ENCODE results near the gene COL5A1.

Gene COL5A1

DNA sequence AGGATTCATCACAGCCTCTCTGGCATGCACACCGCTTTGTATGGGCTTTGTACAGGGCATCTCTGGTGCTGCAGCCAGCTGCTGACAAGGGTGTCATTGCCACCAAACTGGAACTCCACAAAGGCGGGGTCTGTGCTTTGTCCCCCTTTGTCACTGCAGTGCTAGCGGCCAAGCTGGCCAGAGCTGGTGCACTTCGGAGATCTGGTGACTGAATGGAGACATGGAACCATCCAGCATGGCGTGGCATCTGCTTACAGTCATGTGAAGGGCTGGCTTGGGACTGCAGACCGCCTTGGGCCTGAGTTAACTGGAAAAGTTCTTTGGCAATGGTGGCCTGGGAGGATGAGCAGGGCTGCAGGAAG lies 18.7 kb upstream of the COL5A1 start:
- no peak overlapping the region for H3K4me3 ChIP-seq (ENCODE audit: low read depth, low read length)
- TF ChIP-seq CTCF (IDR thresholded peaks at IDR 0.05; ENCODE audit: control insufficient read depth, extremely low read depth, insufficient read depth): no peak
- DNase-seq (ENCODE audit: low read depth): no peak

- no peak overlapping the region for H3K4me3 ChIP-seq (ENCODE audit: low read depth, low read length)
- DNase-seq (ENCODE audit: low read depth): no peak
- no peak for TF ChIP-seq CTCF (IDR thresholded peaks at IDR 0.05; ENCODE audit: control insufficient read depth, extremely low read depth, insufficient read depth)
Observed at GRCh38 chr9:134623258-134624066, 18.1 kb upstream of the COL5A1 start.

GRCh38 chr9:134624137-134624591 lies 17.4 kb upstream of the COL5A1 start:
- TF ChIP-seq CTCF (IDR thresholded peaks at IDR 0.05; ENCODE audit: control insufficient read depth, extremely low read depth, insufficient read depth): no peak
- H3K4me3 ChIP-seq (ENCODE audit: low read depth, low read length): no peak overlapping the region
- no peak for DNase-seq (ENCODE audit: low read depth)

- TF ChIP-seq CTCF (IDR thresholded peaks at IDR 0.05; ENCODE audit: control insufficient read depth, extremely low read depth, insufficient read depth): no peak
- H3K4me3 ChIP-seq (ENCODE audit: low read depth, low read length): no peak overlapping the region
- no peak for DNase-seq (ENCODE audit: low read depth)
Observed at GRCh38 chr9:134624621-134625181, 16.9 kb upstream of the COL5A1 start.

DNA sequence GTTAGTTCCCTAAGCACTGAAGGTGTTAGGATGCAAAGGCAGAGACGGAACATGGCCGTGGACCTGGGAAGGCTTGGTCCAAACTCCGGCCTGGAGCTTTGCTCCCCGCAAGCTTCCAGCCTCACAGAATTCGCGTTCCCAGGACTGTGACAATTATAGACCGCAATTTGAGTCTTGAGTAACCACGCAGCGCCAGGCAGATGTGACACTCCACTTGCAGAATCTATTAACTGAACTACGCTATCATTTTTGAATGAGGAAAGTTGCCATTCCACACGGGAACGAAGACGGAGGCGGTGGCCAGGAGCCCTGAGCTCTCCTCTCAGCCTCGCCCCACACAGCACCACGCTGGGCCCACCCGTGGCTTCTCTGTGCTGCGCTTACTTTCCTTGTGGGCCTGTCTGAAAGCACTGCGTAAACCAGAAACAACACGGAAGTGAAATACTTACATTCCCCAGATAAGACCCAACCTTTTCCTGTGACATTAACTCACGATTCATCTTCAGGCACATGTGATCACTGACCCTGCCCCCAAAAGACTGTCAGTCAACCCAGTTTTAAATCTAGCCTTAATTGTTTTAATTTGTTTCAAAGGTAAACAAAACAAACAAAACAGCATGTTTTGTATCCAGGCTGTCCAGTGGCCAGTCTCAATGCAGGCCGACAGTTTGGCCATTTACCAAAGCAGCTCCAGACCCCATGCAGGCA lies 16.1 kb upstream of the COL5A1 start:
- DNase-seq (ENCODE audit: low read depth): no peak
- no peak for TF ChIP-seq CTCF (IDR thresholded peaks at IDR 0.05; ENCODE audit: control insufficient read depth, extremely low read depth, insufficient read depth)
- H3K4me3 ChIP-seq (ENCODE audit: low read depth, low read length): no peak overlapping the region

DNA sequence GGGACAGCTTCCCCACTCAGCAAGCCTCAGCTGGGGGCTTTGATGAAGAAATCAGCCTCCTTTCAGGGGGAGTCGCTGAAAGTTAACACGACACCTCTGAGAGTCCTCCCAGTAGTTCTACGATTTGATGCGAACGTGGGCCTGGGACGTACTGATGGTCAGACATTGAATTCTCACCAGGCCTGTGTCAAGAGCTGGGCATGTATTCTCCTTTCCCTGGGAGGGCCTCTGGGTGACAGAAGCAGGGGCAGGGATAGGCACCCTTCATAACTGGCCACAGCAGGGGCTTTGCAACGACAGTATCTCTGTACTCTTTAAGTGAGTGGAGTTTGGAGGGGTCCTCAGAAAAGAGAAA lies 15.6 kb upstream of the COL5A1 start:
- TF ChIP-seq CTCF (IDR thresholded peaks at IDR 0.05; ENCODE audit: control insufficient read depth, extremely low read depth, insufficient read depth): no peak
- DNase-seq (ENCODE audit: low read depth): no peak
- no peak overlapping the region for H3K4me3 ChIP-seq (ENCODE audit: low read depth, low read length)

Measured in LNCaP clone FGC (cell line).